H1 (cell line): Measurements from ENCODE around the gene CDH9. TPM values are rescaled to one million over a fixed set of nuclear protein-coding genes. Genes with fewer than 3 reads are reported as not detected.

Experiments used
- ASH2L ChIP-seq: fragments of 200-600, 300-600 bp; sonication (generic); IDR thresholded peaks from one replicate; pipeline ENCODE4 v1.7.1; 2017; ENCODE audit warnings: low read length
- HDAC2 ChIP-seq, 2 experiments: fragments of 300-600 bp in 1 of 2; sonication (generic) in 1 of 2; IDR thresholded peaks; 2 replicates each; pipeline ENCODE4 v1.6.1; 2011 to 2012; ENCODE audit warnings: low read depth in 2 of 2, low read length in 2 of 2, mild to moderate bottlenecking in 2 of 2, moderate library complexity in 2 of 2, borderline replicate concordance in 1 of 2, inconsistent platforms in 1 of 2
- JUND ChIP-seq: IDR thresholded peaks from 2 replicates; pipeline ENCODE4 v1.6.1; 2011; ENCODE audit warnings: mild to moderate bottlenecking, improper control_type of control experiment, low read length
- NRF1 ChIP-seq: IDR thresholded peaks from 2 replicates; pipeline ENCODE4 v1.6.1; 2011; ENCODE audit warnings: mild to moderate bottlenecking, low read depth, low read length, improper control_type of control experiment
- POU5F1 ChIP-seq: IDR thresholded peaks from 2 replicates; pipeline ENCODE4 v1.6.1; 2011; ENCODE audit warnings: low read depth, mild to moderate bottlenecking, low read length, moderate library complexity
- RXRA ChIP-seq: IDR thresholded peaks from 2 replicates; pipeline ENCODE4 v1.6.1; 2011; ENCODE audit warnings: low read depth, mild to moderate bottlenecking, low read length, moderate library complexity; ENCODE audit not compliant: insufficient read depth
- SAP30 ChIP-seq: fragments of 300-600 bp; sonication (generic); IDR thresholded peaks from 2 replicates; pipeline ENCODE4 v1.7.1; 2012; ENCODE audit warnings: low read length, moderate library complexity, mild to moderate bottlenecking, inconsistent platforms; ENCODE audit not compliant: insufficient read depth, insufficient replicate concordance
- SIRT6 ChIP-seq: IDR thresholded peaks from one replicate; pipeline ENCODE4 v1.7.1; 2012; ENCODE audit warnings: low read length, inconsistent platforms
- SUZ12 ChIP-seq: fragments of 200-600 bp; sonication (generic); IDR thresholded peaks from 2 replicates; pipeline ENCODE4 v1.6.1; 2012; ENCODE audit warnings: mild to moderate bottlenecking, inconsistent platforms, low read length, moderate library complexity, mixed read lengths
- TBP ChIP-seq: IDR thresholded peaks from 2 replicates; pipeline ENCODE4 v1.6.1; 2011; ENCODE audit warnings: low read depth, low read length, improper control_type of control experiment
- polyA plus RNA-seq, 7 experiments: library from polyadenylated mRNA; depleted of rRNA in 3 of 7; stranded (reverse) in 5 of 7; unstranded in 2 of 7; fragments of >200 nt in 5 of 7; fragments of 200-250 nt in 2 of 7; gene quantifications; 1 replicate in 5 of 7; 2 replicates in 1 of 7; 4 replicates in 1 of 7; pipeline versions ENCODE4 v1.2.1 to v1.2.3, GENCODE V29; 2011 to 2013; ENCODE audit warnings: missing spikeins in 2 of 7, mixed read lengths in 2 of 7
- total RNA-seq: library from RNA; stranded (reverse); fragmentation: NEBNext Ultra II Directional; extraction: Animal tissue kit (Norgen Biotek cat#: 25700); gene quantifications from 2 replicates; pipeline ENCODE4 v1.2.1, GENCODE V29; 2021
- TF ChIP-seq, protein P1 (sequence below): fragments of 300-600 bp; sonication (generic); IDR thresholded peaks from 2 replicates; pipeline ENCODE4 v1.7.1; 2012; ENCODE audit warnings: low read length, moderate library complexity, mild to moderate bottlenecking, inconsistent platforms; ENCODE audit not compliant: insufficient replicate concordance
- TF ChIP-seq, protein P2 (sequence below): IDR thresholded peaks from 2 replicates; pipeline ENCODE4 v1.6.1; 2011; ENCODE audit warnings: low read depth, mild to moderate bottlenecking, low read length; ENCODE audit not compliant: insufficient read depth

Gene CDH9
- total and polyA plus RNA-seq, 2 of the 8 experiments (the other 6 are each of a cell fraction or from before 2014, with no cell fraction given): 0.54 to 1.0 TPM

DNA sequence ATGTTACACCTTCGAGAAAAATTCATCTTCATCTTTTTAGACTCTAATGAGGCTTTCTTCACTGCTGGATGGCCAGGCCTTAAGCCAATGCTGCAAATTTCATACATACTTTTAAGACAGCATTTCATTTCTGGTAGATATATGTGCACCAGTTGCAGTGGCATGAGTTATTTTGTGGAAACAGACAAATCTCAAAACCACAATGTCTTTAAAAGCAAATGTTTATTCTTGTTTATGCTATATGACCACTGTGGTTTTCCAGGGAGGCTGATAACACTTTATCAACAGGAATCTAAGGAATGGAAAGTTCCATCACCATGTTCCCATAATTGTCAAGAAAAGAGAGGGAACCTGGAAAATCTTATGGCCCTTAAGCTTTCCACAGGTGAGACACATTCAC, 27.7 kb downstream of the CDH9 start (continued):
- TF ChIP-seq, protein P1, sequence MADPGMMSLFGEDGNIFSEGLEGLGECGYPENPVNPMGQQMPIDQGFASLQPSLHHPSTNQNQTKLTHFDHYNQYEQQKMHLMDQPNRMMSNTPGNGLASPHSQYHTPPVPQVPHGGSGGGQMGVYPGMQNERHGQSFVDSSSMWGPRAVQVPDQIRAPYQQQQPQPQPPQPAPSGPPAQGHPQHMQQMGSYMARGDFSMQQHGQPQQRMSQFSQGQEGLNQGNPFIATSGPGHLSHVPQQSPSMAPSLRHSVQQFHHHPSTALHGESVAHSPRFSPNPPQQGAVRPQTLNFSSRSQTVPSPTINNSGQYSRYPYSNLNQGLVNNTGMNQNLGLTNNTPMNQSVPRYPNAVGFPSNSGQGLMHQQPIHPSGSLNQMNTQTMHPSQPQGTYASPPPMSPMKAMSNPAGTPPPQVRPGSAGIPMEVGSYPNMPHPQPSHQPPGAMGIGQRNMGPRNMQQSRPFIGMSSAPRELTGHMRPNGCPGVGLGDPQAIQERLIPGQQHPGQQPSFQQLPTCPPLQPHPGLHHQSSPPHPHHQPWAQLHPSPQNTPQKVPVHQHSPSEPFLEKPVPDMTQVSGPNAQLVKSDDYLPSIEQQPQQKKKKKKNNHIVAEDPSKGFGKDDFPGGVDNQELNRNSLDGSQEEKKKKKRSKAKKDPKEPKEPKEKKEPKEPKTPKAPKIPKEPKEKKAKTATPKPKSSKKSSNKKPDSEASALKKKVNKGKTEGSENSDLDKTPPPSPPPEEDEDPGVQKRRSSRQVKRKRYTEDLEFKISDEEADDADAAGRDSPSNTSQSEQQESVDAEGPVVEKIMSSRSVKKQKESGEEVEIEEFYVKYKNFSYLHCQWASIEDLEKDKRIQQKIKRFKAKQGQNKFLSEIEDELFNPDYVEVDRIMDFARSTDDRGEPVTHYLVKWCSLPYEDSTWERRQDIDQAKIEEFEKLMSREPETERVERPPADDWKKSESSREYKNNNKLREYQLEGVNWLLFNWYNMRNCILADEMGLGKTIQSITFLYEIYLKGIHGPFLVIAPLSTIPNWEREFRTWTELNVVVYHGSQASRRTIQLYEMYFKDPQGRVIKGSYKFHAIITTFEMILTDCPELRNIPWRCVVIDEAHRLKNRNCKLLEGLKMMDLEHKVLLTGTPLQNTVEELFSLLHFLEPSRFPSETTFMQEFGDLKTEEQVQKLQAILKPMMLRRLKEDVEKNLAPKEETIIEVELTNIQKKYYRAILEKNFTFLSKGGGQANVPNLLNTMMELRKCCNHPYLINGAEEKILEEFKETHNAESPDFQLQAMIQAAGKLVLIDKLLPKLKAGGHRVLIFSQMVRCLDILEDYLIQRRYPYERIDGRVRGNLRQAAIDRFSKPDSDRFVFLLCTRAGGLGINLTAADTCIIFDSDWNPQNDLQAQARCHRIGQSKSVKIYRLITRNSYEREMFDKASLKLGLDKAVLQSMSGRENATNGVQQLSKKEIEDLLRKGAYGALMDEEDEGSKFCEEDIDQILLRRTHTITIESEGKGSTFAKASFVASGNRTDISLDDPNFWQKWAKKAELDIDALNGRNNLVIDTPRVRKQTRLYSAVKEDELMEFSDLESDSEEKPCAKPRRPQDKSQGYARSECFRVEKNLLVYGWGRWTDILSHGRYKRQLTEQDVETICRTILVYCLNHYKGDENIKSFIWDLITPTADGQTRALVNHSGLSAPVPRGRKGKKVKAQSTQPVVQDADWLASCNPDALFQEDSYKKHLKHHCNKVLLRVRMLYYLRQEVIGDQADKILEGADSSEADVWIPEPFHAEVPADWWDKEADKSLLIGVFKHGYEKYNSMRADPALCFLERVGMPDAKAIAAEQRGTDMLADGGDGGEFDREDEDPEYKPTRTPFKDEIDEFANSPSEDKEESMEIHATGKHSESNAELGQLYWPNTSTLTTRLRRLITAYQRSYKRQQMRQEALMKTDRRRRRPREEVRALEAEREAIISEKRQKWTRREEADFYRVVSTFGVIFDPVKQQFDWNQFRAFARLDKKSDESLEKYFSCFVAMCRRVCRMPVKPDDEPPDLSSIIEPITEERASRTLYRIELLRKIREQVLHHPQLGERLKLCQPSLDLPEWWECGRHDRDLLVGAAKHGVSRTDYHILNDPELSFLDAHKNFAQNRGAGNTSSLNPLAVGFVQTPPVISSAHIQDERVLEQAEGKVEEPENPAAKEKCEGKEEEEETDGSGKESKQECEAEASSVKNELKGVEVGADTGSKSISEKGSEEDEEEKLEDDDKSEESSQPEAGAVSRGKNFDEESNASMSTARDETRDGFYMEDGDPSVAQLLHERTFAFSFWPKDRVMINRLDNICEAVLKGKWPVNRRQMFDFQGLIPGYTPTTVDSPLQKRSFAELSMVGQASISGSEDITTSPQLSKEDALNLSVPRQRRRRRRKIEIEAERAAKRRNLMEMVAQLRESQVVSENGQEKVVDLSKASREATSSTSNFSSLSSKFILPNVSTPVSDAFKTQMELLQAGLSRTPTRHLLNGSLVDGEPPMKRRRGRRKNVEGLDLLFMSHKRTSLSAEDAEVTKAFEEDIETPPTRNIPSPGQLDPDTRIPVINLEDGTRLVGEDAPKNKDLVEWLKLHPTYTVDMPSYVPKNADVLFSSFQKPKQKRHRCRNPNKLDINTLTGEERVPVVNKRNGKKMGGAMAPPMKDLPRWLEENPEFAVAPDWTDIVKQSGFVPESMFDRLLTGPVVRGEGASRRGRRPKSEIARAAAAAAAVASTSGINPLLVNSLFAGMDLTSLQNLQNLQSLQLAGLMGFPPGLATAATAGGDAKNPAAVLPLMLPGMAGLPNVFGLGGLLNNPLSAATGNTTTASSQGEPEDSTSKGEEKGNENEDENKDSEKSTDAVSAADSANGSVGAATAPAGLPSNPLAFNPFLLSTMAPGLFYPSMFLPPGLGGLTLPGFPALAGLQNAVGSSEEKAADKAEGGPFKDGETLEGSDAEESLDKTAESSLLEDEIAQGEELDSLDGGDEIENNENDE: no peak
- TF ChIP-seq RXRA (no peak), ASH2L (no peak), NRF1 (no peak), HDAC2 (IDR thresholded peaks at IDR 0.05; ENCODE audit: borderline replicate concordance in 1 of 2, low read depth in 2 of 2, low read length in 2 of 2) (no peak), SAP30 (no peak), TBP (no peak), SIRT6 (no peak), SUZ12 (no peak), POU5F1 (no peak), JUND (no peak)
- TF ChIP-seq, protein P2, sequence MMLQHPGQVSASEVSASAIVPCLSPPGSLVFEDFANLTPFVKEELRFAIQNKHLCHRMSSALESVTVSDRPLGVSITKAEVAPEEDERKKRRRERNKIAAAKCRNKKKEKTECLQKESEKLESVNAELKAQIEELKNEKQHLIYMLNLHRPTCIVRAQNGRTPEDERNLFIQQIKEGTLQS: no peak
